Right atrium auricular region (tissue), 2 donors: Measurements from ENCODE around the gene FSTL1. TPM values are rescaled to one million over a fixed set of nuclear protein-coding genes. Genes with fewer than 3 reads are reported as not detected.
A peak's percentile ranks its signal among the peaks of the same experiment; 100 is the strongest.

Experiments
- DNase-seq: peaks from one replicate; pipeline ENCODE4 v3.0.0-alpha.2; 2019; ENCODE audit warnings: low spot score
- H3K27ac ChIP-seq, 2 donors: fragments of 200-600 bp; sonication (generic); 1 replicate in 1 of 2; 2 replicates in 1 of 2; pipeline ENCODE4 v1.5.1; 2016 to 2019
- H3K27me3 ChIP-seq, 2 donors: fragments of 200-600 bp; sonication (generic); one replicate each; pipeline versions ENCODE4 v1.5.1 to v1.6.0; 2017 to 2019
- H3K36me3 ChIP-seq: fragments of 200-600 bp; sonication (generic); one replicate; pipeline ENCODE4 v1.5.1; 2016
- H3K4me1 ChIP-seq, 2 donors: fragments of 200-600 bp; sonication (generic); one replicate each; pipeline versions ENCODE4 v1.5.1 to v1.6.0; 2017 to 2019
- H3K4me3 ChIP-seq, 2 donors: fragments of 200-600 bp; sonication (generic); 1 replicate in 1 of 2; 2 replicates in 1 of 2; pipeline ENCODE4 v1.5.1; 2017 to 2019; ENCODE audit warnings: mild to moderate bottlenecking in 1 of 2, moderate library complexity in 1 of 2
- H3K9me3 ChIP-seq, 2 donors: fragments of 200-600 bp; sonication (generic); one replicate each; pipeline ENCODE4 v1.5.1; 2019
- total RNA-seq, 2 donors: library from RNA; depleted of rRNA; stranded (reverse); fragments of >200 nt; gene quantifications; one replicate each; pipeline ENCODE4 v1.1.0, GENCODE V29; 2016
- TF ChIP-seq, protein P1 (sequence below), 2 donors: fragments of 200-600 bp; sonication (generic); IDR thresholded peaks; one replicate each; pipeline ENCODE4 v1.5.1; 2019; ENCODE audit warnings: antibody characterized with exemption in 2 of 2

FSTL1 gene
- total RNA-seq, 2 donors from 2014 or later: 327 to 380 TPM

DNA sequence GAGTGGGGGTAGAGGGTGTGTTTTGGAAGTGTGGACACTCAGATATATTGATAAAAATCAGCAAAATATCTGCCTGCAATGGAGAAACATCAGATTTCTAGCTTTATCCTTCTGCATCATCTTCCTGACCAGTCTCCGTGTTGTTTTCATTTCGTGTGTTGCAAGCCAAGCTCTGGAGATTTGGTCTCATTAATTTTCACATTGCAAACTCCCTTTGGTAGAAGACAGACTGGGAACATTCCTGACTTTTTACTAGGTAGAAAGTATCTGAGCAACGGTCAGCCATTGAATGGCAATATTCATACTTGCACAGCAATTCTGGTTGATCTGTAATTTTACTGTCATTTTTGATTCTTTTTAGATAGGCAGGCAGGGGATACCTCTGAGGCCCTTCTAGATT lies 30.4 kb downstream of the FSTL1 start:
- peaks cover 15% of the 10 kb centered on the region for H3K36me3 ChIP-seq
- H3K4me1 ChIP-seq: peaks cover 0 to 98% of the 10 kb centered on the region in 2 donors
- H3K27me3 ChIP-seq: no peaks in the 10 kb centered on the region
- peak overlapping the region; percentile 84 to 94 for H3K27ac ChIP-seq
- no peak for DNase-seq
- TF ChIP-seq, protein P1, sequence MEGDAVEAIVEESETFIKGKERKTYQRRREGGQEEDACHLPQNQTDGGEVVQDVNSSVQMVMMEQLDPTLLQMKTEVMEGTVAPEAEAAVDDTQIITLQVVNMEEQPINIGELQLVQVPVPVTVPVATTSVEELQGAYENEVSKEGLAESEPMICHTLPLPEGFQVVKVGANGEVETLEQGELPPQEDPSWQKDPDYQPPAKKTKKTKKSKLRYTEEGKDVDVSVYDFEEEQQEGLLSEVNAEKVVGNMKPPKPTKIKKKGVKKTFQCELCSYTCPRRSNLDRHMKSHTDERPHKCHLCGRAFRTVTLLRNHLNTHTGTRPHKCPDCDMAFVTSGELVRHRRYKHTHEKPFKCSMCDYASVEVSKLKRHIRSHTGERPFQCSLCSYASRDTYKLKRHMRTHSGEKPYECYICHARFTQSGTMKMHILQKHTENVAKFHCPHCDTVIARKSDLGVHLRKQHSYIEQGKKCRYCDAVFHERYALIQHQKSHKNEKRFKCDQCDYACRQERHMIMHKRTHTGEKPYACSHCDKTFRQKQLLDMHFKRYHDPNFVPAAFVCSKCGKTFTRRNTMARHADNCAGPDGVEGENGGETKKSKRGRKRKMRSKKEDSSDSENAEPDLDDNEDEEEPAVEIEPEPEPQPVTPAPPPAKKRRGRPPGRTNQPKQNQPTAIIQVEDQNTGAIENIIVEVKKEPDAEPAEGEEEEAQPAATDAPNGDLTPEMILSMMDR (IDR thresholded peaks at IDR 0.05): no peak
- no peaks in the 10 kb centered on the region for H3K9me3 ChIP-seq
- no peak overlapping the region for H3K4me3 ChIP-seq

DNA sequence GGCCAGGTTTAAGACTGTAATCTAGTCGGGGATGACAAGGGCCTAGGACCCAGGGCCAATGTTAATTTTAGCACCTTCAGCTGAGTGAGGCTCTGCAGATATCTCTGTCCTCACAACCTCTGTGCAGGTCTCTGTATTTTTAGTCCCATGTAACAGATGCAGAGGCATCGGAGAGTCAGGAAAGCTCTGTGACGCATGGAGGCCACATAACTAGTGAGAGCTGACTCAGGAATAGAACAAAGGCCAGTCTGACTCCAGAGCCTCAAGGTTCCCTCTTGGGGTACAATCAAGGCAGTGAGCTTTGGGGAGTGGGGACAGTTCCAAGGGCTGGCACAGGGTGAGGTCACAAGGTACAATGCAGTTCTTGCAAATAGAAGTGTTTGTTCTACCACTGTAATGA lies 31.0 kb downstream of the FSTL1 start:
- no peak for DNase-seq
- H3K36me3 ChIP-seq: peaks cover 20% of the 10 kb centered on the region
- H3K4me1 ChIP-seq: peaks cover 0 to 96% of the 10 kb centered on the region in 2 donors
- no peaks in the 10 kb centered on the region for H3K27me3 ChIP-seq
- H3K4me3 ChIP-seq: no peak overlapping the region
- no peaks in the 10 kb centered on the region for H3K9me3 ChIP-seq
- peak overlapping the region; percentile 84 to 94 for H3K27ac ChIP-seq
- TF ChIP-seq, protein P1 (IDR thresholded peaks at IDR 0.05): no peak

DNA sequence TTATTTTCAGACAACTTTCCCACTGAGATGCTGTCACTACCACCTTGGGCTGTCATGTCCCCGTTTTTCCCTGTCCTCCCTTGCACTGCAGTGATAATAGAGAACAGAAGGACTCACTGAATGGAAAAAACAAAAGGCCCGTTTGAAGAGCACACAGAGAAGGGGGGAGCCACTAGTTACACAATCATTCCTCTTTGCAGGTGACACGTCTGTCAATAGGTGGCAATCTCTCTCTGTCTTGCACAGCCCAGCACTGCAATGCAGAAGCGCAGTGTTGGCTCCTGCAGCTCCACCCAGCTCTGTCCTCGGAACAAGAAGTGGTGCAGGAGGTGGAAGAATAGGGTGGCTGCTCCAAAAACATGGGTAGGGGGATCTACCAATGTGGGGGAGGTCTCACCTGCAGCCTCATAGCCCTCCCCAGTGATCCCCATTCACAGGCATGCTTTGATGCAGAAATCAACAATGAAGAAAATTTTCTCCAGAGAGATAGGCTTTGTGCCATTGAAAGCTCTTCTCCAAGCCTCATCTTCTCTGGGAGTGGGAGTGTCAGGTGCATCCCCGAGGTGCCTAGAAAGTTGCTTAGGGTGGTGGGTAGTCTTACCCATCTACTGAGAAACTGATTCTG lies 31.8 kb downstream of the FSTL1 start:
- peak overlapping the region; percentile 84 to 94 for H3K27ac ChIP-seq
- no peak overlapping the region for H3K4me3 ChIP-seq
- TF ChIP-seq, protein P1 (IDR thresholded peaks at IDR 0.05): peak in 1 of 2 donors; percentile 71
- no peaks in the 10 kb centered on the region for H3K9me3 ChIP-seq
- H3K4me1 ChIP-seq: peaks cover 0 to 88% of the 10 kb centered on the region in 2 donors
- no peak for DNase-seq
- no peaks in the 10 kb centered on the region for H3K27me3 ChIP-seq
- H3K36me3 ChIP-seq: peaks cover 20% of the 10 kb centered on the region

DNA sequence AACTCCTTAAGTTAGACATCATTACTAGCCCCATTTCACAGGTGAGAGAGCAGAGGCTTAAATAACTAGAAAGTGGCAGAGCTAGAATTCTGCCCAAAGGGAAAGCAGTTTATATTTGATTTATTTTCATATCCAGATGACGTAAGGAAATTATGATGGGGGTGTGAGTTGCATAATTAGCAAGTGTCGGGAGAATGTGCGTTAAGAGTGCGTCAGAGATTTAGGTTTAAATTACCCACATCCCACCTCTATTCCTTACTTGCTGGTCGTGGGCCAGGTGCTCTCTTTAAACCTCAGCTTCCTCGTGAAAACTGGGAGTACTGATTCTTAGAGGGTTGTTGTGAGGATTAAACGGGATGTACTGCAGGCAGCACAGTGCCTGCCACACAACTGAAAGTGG lies 32.3 kb downstream of the FSTL1 start:
- peaks cover 0 to 83% of the 10 kb centered on the region in 2 donors for H3K4me1 ChIP-seq

DNA sequence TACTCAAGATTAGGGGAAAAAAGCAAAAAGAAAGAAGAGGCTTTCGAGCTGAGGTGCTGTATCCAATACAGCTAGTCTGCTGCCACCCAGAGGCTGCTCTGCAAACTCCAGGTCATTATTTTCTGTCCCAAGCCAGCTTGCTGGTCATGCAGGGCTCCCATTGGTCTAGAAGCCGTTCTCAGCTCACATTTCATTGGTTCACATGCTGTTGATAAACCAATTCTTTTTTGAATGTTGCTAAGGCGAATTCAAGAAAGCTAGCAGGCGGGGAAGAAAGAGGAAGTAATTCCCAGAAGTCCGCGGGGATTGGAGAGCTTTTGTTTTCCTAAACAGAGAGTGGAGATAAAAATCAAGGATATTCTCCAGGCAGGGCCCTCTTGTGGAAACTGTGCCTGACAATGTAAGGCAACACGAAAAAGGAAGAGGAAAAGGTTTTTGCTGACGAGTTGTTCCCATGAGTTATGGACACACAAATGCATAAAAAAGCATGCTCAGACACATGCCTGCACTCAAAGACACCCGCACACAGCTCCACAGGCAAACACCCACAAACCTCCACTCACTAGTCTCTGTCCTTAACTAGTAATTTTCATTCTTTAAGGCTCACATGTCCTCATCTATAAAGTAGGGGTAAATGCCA lies 33.4 kb downstream of the FSTL1 start:
- peak; percentile 96 for DNase-seq
- Histone ChIP-seq H3K4me1 (peaks cover 0 to 73% of the 10 kb centered on the region in 2 donors), H3K27me3 (no peaks in the 10 kb centered on the region), H3K36me3 (peaks cover 30% of the 10 kb centered on the region), H3K27ac (peak overlapping the region; percentile 84 to 94), H3K9me3 (no peaks in the 10 kb centered on the region), H3K4me3 (peak overlapping the region in 1 of 2 donors; percentile 16)
- TF ChIP-seq, protein P1 (IDR thresholded peaks at IDR 0.05): peak; percentile 76 to 89

More for the DNA sequence above, 32.3 kb downstream of the FSTL1 start:
- Histone ChIP-seq H3K4me3 (no peak overlapping the region), H3K27ac (peak overlapping the region; percentile 84 to 94), H3K9me3 (no peaks in the 10 kb centered on the region), H3K27me3 (no peaks in the 10 kb centered on the region), H3K36me3 (peaks cover 20% of the 10 kb centered on the region)
- no peak for DNase-seq
- TF ChIP-seq, protein P1 (IDR thresholded peaks at IDR 0.05): no peak
